Activated CD8-positive, alpha-beta memory T cell treated with anti-CD3 and anti-CD28 coated beads, Interleukin-2, amount 10 ng/mL, durations not matched to agents 7 days and 5 days (primary cell): Measurements from ENCODE around the gene PRAF2. TPM values are rescaled to one million over a fixed set of nuclear protein-coding genes. Genes with fewer than 3 reads are reported as not detected.
A peak's percentile ranks its signal among the peaks of the same experiment; 100 is the strongest.

Experiments
- ATAC-seq: fragments of 150-1000 bp; cut with Tn5 transposase; one replicate; pipeline ENCODE4 v1.10.0; 2021; ENCODE audit warnings: moderate library complexity
- CTCF ChIA-PET: fragments of 350-600 bp; sonication (Branson Sonifier 250); formaldehyde crosslinking; loops from one replicate; lab custom pipeline; 2021; ENCODE audit warnings: antibody characterized with exemption; lab: Charles Lee
- DNase-seq: peaks from one replicate; pipeline ENCODE4 v3.0.0-alpha.2; 2020
- H3K27ac Mint-ChIP-seq: one replicate; pipeline ENCODE4 v1.8.0; 2021; ENCODE audit warnings: mild to moderate bottlenecking, mixed read lengths
- H3K27me3 Mint-ChIP-seq: one replicate; pipeline ENCODE4 v1.8.0; 2021; ENCODE audit warnings: mixed read lengths
- H3K36me3 Mint-ChIP-seq: one replicate; pipeline ENCODE4 v1.8.0; 2021; ENCODE audit warnings: mild to moderate bottlenecking, mixed read lengths
- H3K4me1 Mint-ChIP-seq: one replicate; pipeline ENCODE4 v1.8.0; 2021; ENCODE audit warnings: mixed read lengths
- H3K4me3 Mint-ChIP-seq: one replicate; pipeline ENCODE4 v1.8.0; 2021; ENCODE audit warnings: mild to moderate bottlenecking, moderate library complexity, mixed read lengths
- H3K9me3 Mint-ChIP-seq: one replicate; pipeline ENCODE4 v1.8.0; 2022; ENCODE audit warnings: low read depth, mixed read lengths
- total RNA-seq, 2 experiments: library from RNA; stranded (reverse); gene quantifications; one replicate each; pipeline ENCODE4 v1.2.3, GENCODE V29; 2021

PRAF2 gene
- total RNA-seq, 2 experiments from 2014 or later = 21.4 to 21.6 TPM

- CTCF ChIA-PET = interaction anchor here (1.0 kb wide), 1 partner anchor 23 kb away, joined by 3 read pairs; no protein-coding TSS in a partner anchor
- no peak overlapping the region for H3K27ac Mint-ChIP-seq
Measured at GRCh38 chrX:49067285-49068120, 6.3 kb downstream of the PRAF2 start.

GRCh38 chrX:49066690-49067089 is 7.1 kb downstream of the PRAF2 start:
- H3K4me1 Mint-ChIP-seq = no peaks in the 10 kb centered on the region
- ATAC-seq (no peak), DNase-seq (no peak)
- no peaks in the 10 kb centered on the region for H3K27me3 Mint-ChIP-seq
- CTCF ChIA-PET = no interaction called here
- H3K9me3 Mint-ChIP-seq = no peaks in the 10 kb centered on the region
- no peak overlapping the region for H3K27ac Mint-ChIP-seq
- peaks cover 3% of the 10 kb centered on the region for H3K36me3 Mint-ChIP-seq
- H3K4me3 Mint-ChIP-seq = no peak overlapping the region

More at GRCh38 chrX:49067285-49068120, 6.3 kb downstream of the PRAF2 start:
- no peak overlapping the region for H3K4me3 Mint-ChIP-seq
- DNase-seq = no peak
- ATAC-seq = no peak
- no peaks in the 10 kb centered on the region for H3K4me1 Mint-ChIP-seq
- H3K27me3 Mint-ChIP-seq = no peaks in the 10 kb centered on the region
- no peaks in the 10 kb centered on the region for H3K9me3 Mint-ChIP-seq
- H3K36me3 Mint-ChIP-seq = peaks cover 6% of the 10 kb centered on the region

DNA sequence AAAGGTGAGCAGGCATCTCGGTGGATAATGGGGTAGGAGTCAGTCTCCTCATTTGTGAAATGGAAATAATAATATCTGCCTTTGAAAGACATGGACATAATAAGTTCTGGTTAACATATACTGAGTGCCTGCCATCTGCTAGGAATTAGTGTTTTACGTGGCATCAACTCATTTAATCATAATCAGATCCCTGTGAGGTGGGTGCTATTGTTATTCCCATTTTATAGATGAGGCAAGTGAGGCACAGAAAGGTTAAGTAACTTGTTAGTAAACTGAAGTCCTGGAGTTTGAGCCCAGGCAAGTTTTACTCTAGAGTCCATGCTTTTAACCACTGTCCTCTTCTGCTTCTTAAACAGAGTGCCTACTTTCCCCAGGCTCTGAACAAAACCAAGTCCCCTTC is 7.5 kb downstream of the PRAF2 start:
- Mint-ChIP-seq H3K36me3 (peaks cover 1% of the 10 kb centered on the region), H3K4me1 (no peaks in the 10 kb centered on the region), H3K4me3 (no peak overlapping the region), H3K27me3 (no peaks in the 10 kb centered on the region), H3K9me3 (no peaks in the 10 kb centered on the region), H3K27ac (no peak overlapping the region)
- CTCF ChIA-PET = no interaction called here
- DNase-seq (no peak), ATAC-seq (no peak)

DNA sequence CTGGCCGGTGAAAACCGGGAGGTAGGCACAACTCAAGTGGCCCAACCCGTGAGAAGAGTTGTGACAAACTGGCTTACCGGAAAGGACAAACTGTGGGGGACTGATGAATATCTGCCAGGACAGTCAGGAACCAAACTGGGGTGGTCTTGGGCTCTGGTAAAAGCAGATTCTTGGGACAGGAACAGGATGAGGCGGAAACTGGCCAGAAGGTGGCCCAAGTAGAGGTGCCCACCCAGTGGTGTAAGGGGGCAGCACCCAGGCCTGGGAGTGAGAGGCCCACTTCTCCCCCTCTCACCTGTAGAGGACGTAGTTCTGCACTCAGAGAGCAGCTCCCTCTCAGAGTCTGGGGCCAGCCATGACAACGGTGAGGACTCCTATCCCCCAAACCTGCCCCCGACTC is 9.1 kb downstream of the PRAF2 start:
- H3K4me3 Mint-ChIP-seq = no peak overlapping the region
- no peak overlapping the region for H3K27ac Mint-ChIP-seq
- CTCF ChIA-PET = no interaction called here
- DNase-seq (no peak), ATAC-seq (no peak)
- H3K4me1 Mint-ChIP-seq = no peaks in the 10 kb centered on the region
- H3K27me3 Mint-ChIP-seq = no peaks in the 10 kb centered on the region
- H3K9me3 Mint-ChIP-seq = no peaks in the 10 kb centered on the region
- no peaks in the 10 kb centered on the region for H3K36me3 Mint-ChIP-seq

DNA sequence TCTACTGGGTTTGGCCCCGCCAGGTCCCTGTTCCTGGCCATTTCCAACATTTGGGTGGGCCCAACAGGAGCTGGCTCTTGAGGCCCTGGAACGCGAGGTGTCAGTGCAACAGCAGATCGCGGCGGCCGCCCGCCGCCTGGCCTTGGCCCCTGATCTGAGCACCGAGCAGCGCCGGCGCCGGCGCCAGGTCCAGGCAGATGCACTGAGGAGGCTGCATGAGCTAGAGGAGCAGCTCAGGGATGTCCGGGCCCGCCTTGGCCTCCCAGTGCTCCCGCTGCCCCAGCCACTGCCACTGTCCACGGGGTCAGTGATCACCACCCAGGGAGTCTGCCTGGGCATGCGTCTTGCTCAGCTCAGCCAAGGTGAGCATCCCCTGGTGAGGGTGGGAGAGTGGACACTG is 9.5 kb downstream of the PRAF2 start:
- CTCF ChIA-PET = no interaction called here

GRCh38 chrX:49063715-49064114 is 10.1 kb downstream of the PRAF2 start:
- DNase-seq = no peak
- CTCF ChIA-PET = no interaction called here
- Mint-ChIP-seq H3K27me3 (no peaks in the 10 kb centered on the region), H3K27ac (no peak overlapping the region), H3K9me3 (no peaks in the 10 kb centered on the region), H3K4me1 (no peaks in the 10 kb centered on the region), H3K36me3 (no peaks in the 10 kb centered on the region), H3K4me3 (no peak overlapping the region)
- ATAC-seq = no peak

More for the DNA sequence above, 9.5 kb downstream of the PRAF2 start:
- no peaks in the 10 kb centered on the region for H3K9me3 Mint-ChIP-seq
- H3K4me3 Mint-ChIP-seq = no peak overlapping the region
- no peaks in the 10 kb centered on the region for H3K36me3 Mint-ChIP-seq
- DNase-seq (no peak), ATAC-seq (no peak)
- no peak overlapping the region for H3K27ac Mint-ChIP-seq
- H3K4me1 Mint-ChIP-seq = no peaks in the 10 kb centered on the region
- H3K27me3 Mint-ChIP-seq = no peaks in the 10 kb centered on the region

- no peak for ATAC-seq
- Mint-ChIP-seq H3K4me3 (no peak overlapping the region), H3K4me1 (peaks cover 6% of the 10 kb centered on the region), H3K27ac (no peak overlapping the region), H3K36me3 (no peaks in the 10 kb centered on the region), H3K27me3 (no peaks in the 10 kb centered on the region), H3K9me3 (no peaks in the 10 kb centered on the region)
- no peak for DNase-seq
- CTCF ChIA-PET = no interaction called here
Measured at GRCh38 chrX:49061916-49062315, 11.9 kb downstream of the PRAF2 start.

DNA sequence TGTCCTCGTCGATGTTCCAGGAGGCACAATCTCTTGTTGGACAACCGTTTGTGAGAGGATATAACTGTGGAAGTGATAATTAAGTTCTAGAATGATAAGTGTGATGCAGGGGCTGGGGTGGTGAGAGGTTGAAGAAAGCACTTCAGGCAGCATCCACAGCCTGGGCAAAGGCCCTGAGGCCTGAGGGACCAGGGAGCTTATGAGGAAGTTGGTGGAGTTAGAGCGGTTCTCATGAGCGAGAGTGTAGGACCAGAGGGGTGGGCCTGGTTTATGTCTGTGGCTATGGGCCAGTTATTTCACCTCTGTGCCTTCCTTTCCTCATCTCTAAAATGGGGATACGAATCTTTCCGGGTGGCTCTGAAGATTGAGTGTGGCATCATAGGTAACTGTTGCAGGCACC is 12.3 kb downstream of the PRAF2 start:
- no peak overlapping the region for H3K27ac Mint-ChIP-seq
- H3K36me3 Mint-ChIP-seq = no peaks in the 10 kb centered on the region
- no peak overlapping the region for H3K4me3 Mint-ChIP-seq
- H3K9me3 Mint-ChIP-seq = no peaks in the 10 kb centered on the region
- H3K27me3 Mint-ChIP-seq = no peaks in the 10 kb centered on the region
- no peak for ATAC-seq
- peaks cover 9% of the 10 kb centered on the region for H3K4me1 Mint-ChIP-seq
- CTCF ChIA-PET = no interaction called here
- no peak for DNase-seq

DNA sequence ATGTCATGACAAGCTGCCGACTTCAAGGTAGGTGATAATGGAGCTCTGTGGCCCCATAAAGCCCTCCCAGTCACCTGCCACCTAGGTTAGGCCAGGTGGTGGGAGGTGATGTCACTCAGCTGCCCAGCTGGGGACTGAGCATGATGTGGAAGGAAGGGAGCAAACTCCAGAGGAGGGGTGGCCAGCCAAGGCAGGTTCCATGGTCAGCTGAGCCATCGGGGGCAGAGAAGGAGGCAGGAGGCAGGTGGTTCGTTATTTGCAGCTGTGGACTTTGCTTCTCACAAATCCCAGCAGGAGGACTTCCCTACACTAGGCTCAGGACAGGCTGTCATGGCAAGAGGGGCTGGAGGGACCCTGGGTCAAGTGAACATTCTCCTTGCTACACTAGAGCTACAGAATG is 12.9 kb downstream of the PRAF2 start:
- Mint-ChIP-seq H3K36me3 (peaks cover 1% of the 10 kb centered on the region), H3K4me1 (peaks cover 11% of the 10 kb centered on the region), H3K4me3 (no peak overlapping the region), H3K27me3 (no peaks in the 10 kb centered on the region), H3K27ac (no peak overlapping the region), H3K9me3 (no peaks in the 10 kb centered on the region)
- ATAC-seq (no peak), DNase-seq (no peak)
- CTCF ChIA-PET = no interaction called here

DNA sequence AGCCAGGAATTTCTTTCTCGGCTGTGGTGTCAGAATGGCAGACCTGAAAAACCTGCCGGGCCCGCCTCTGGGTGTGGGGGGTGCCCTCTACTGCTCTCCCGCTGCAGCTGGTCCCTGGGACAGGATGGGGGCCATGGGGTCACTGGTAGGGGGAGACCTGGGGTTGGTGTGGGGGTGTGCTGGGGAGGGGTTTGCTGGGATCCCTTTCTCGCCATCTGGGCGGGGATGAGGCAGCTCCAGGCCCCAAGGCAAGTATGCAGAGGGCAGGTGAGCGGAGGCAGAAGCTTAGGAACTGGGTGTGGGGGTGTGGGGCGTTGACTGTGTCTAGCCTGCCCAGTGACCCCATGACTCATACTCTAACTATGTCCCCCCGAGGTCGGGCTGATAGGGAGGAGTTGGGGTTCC is 14.1 kb downstream of the PRAF2 start:
- ATAC-seq = no peak
- no peak overlapping the region for H3K4me3 Mint-ChIP-seq
- no peaks in the 10 kb centered on the region for H3K27me3 Mint-ChIP-seq
- no peak overlapping the region for H3K27ac Mint-ChIP-seq
- H3K36me3 Mint-ChIP-seq = peaks cover 1% of the 10 kb centered on the region
- H3K4me1 Mint-ChIP-seq = peaks cover 22% of the 10 kb centered on the region
- DNase-seq = no peak
- H3K9me3 Mint-ChIP-seq = no peaks in the 10 kb centered on the region
- CTCF ChIA-PET = no interaction called here

- Mint-ChIP-seq H3K9me3 (no peaks in the 10 kb centered on the region), H3K4me3 (no peak overlapping the region), H3K27me3 (no peaks in the 10 kb centered on the region), H3K27ac (no peak overlapping the region), H3K36me3 (peaks cover 3% of the 10 kb centered on the region), H3K4me1 (peaks cover 27% of the 10 kb centered on the region)
- CTCF ChIA-PET = no interaction called here
- DNase-seq = no peak
- no peak for ATAC-seq
Measured at GRCh38 chrX:49059201-49059600, 14.6 kb downstream of the PRAF2 start.

GRCh38 chrX:49058794-49059193 is 15.0 kb downstream of the PRAF2 start, which contains the start of gene CCDC120:
Gene CCDC120 (plus strand): TSS chrX:49058999. CDS start chrX:49062042, 3,043 bp downstream.
- Mint-ChIP-seq H3K27me3 (no peaks in the 10 kb centered on the region), H3K4me1 (peaks cover 31% of the 10 kb centered on the region), H3K36me3 (peaks cover 5% of the 10 kb centered on the region), H3K4me3 (no peak within 1 kb of the TSS), H3K9me3 (no peaks in the 10 kb centered on the region), H3K27ac (no peak within 1 kb of the TSS)
- CTCF ChIA-PET = no interaction called here
- no peak for DNase-seq
- ATAC-seq = no peak

DNA sequence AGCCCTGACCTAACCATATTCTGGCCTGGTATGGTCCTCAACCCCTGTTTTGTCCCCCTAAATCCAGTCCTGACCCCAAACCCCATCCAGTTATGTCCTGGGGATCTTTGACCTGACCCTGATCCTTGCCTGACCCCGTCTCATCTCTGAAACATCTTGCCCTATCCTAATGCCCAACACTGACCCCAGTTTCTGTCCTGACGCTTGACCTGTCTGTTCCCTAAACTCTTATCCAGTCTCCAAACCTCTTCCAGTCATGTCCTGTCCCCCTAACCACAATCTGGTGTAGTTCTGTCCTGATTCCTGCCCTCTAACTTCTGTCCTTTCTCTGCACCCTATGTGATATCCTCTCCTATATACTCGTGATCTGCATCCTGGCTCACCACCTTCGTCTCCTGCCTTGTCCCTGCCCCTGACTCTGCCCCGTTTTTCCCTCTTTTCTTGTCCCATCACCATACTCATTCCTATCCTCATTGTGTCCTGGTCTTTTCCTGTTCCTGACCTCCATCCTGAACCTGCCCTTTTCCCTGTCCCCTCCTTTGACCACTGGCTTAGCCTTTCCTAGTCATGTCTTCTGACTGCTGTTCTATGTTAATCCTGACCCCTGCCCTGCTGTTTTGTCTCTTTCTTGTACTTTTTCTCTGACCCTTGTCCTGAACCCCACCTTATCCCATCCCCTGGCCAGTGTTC is 19.6 kb downstream of the PRAF2 start:
- Mint-ChIP-seq H3K4me1 (peaks cover 38% of the 10 kb centered on the region), H3K27ac (peak overlapping the region; percentile 92), H3K36me3 (peaks cover 5% of the 10 kb centered on the region), H3K27me3 (no peaks in the 10 kb centered on the region), H3K9me3 (no peaks in the 10 kb centered on the region), H3K4me3 (peak overlapping the region; percentile 80)
- CTCF ChIA-PET = no interaction called here
- ATAC-seq = no peak
- no peak for DNase-seq
